PFSK-1 (cell line): ENCODE measurements around the gene ELAC1.

Experiments
- FOXP2 ChIP-seq: optimal IDR thresholded peaks from 2 replicates; pipeline ENCODE3; 2011; ENCODE audit warnings: borderline replicate concordance, control low read depth, inconsistent platforms; ENCODE audit not compliant: insufficient read depth; ENCODE audit errors: extremely low read length, extremely low read depth
- POLR2AphosphoS5 ChIP-seq: IDR thresholded peaks from 2 replicates; pipeline ENCODE4 v1.6.1; 2012; ENCODE audit warnings: low read depth, mild to moderate bottlenecking, control low read depth, low read length, moderate library complexity
- REST ChIP-seq, 2 experiments: IDR thresholded peaks; 2 replicates each; pipeline versions ENCODE4 v1.6.1 to v1.8.0; 2011 to 2012; ENCODE audit warnings: low read depth in 2 of 2, low read length in 2 of 2, control low read depth in 1 of 2, inconsistent platforms in 1 of 2, mild to moderate bottlenecking in 1 of 2, moderate library complexity in 1 of 2; ENCODE audit not compliant: insufficient read depth in 1 of 2
- SIN3A ChIP-seq: IDR thresholded peaks from 2 replicates; pipeline ENCODE4 v1.6.1; 2012; ENCODE audit warnings: mild to moderate bottlenecking, low read length, moderate library complexity, borderline replicate concordance; ENCODE audit not compliant: insufficient read depth
- TAF1 ChIP-seq: IDR thresholded peaks from 2 replicates; pipeline ENCODE4 v1.6.1; 2012; ENCODE audit warnings: low read length, control low read depth, borderline replicate concordance; ENCODE audit not compliant: insufficient read depth

The ELAC1 gene

GRCh38 chr18:50953822-50954221, 14.0 kb upstream of the ELAC1 start:
- TF ChIP-seq REST (IDR thresholded peaks at IDR 0.05; ENCODE audit: insufficient read depth in 1 of 2, low read depth in 2 of 2, low read length in 2 of 2), result no peak
- TF ChIP-seq TAF1, result no peak
- no peak for TF ChIP-seq SIN3A
- no peak for TF ChIP-seq FOXP2
- no peak for TF ChIP-seq POLR2AphosphoS5

- no peak for TF ChIP-seq TAF1
- TF ChIP-seq POLR2AphosphoS5, result no peak
- TF ChIP-seq REST (IDR thresholded peaks at IDR 0.05; ENCODE audit: insufficient read depth in 1 of 2, low read depth in 2 of 2, low read length in 2 of 2), result no peak
- TF ChIP-seq SIN3A, result no peak
- no peak for TF ChIP-seq FOXP2
Measured at GRCh38 chr18:50955253-50955652, 12.6 kb upstream of the ELAC1 start.

GRCh38 chr18:50956116-50956515, 11.7 kb upstream of the ELAC1 start:
- TF ChIP-seq TAF1 (no peak), POLR2AphosphoS5 (no peak), REST (IDR thresholded peaks at IDR 0.05; ENCODE audit: insufficient read depth in 1 of 2, low read depth in 2 of 2, low read length in 2 of 2) (no peak), SIN3A (no peak), FOXP2 (no peak)

- TF ChIP-seq FOXP2, result no peak
- TF ChIP-seq REST (IDR thresholded peaks at IDR 0.05; ENCODE audit: insufficient read depth in 1 of 2, low read depth in 2 of 2, low read length in 2 of 2), result no peak
- no peak for TF ChIP-seq TAF1
- TF ChIP-seq POLR2AphosphoS5, result no peak
- no peak for TF ChIP-seq SIN3A
Measured at GRCh38 chr18:50961974-50962373, 5.9 kb upstream of the ELAC1 start.

GRCh38 chr18:50969448-50969847, 1.6 kb downstream of the ELAC1 start:
- TF ChIP-seq REST (IDR thresholded peaks at IDR 0.05; ENCODE audit: insufficient read depth in 1 of 2, low read depth in 2 of 2, low read length in 2 of 2) (no peak), FOXP2 (no peak), TAF1 (no peak), POLR2AphosphoS5 (no peak), SIN3A (no peak)
